KBM-7 (cell line): Measurements from ENCODE around the gene EDDM3A.

Source experiments
- DNase-seq: peaks from one replicate; pipeline ENCODE4 v3.0.0-alpha.2; 2015
- in situ Hi-C: fragments of 300-500 bp; cut with MboI; formaldehyde crosslinking; loops from 2 replicates; pipeline ENCODE4 v1.14.3; 2020; ENCODE audit warnings: low sequenced_read_pairs, low pct_unique_long_range_greater_than_20kb, mixed read lengths

Gene EDDM3A

GRCh38 chr14:20775043-20775442 is 29.4 kb downstream of the EDDM3A start:
- in situ Hi-C loops = no loop called here

GRCh38 chr14:20775901-20776300 is 30.2 kb downstream of the EDDM3A start:
- in situ Hi-C loops = no loop called here
- no peak for DNase-seq

More at GRCh38 chr14:20775043-20775442, 29.4 kb downstream of the EDDM3A start:
- no peak for DNase-seq

GRCh38 chr14:20781803-20782202 is 36.1 kb downstream of the EDDM3A start:
- in situ Hi-C loops = no loop called here
- no peak for DNase-seq

- in situ Hi-C loops = no loop called here
- DNase-seq = peak; percentile 52
These were observed 36.7 kb downstream of the EDDM3A start for GRCh38 chr14:20782280-20782890.

GRCh38 chr14:20787025-20787424 is 41.3 kb downstream of the EDDM3A start:
- in situ Hi-C loops = no loop called here
- no peak for DNase-seq

GRCh38 chr14:20789230-20789813 is 43.6 kb downstream of the EDDM3A start:
- DNase-seq = no peak
- in situ Hi-C loops = no loop called here

GRCh38 chr14:20790464-20791116 is 44.9 kb downstream of the EDDM3A start:
- no peak for DNase-seq
- in situ Hi-C loops = no loop called here

GRCh38 chr14:20791187-20791586 is 45.5 kb downstream of the EDDM3A start:
- in situ Hi-C loops = no loop called here

GRCh38 chr14:20791597-20791996 is 45.9 kb downstream of the EDDM3A start:
- DNase-seq = no peak
- in situ Hi-C loops = no loop called here

More at GRCh38 chr14:20791187-20791586, 45.5 kb downstream of the EDDM3A start:
- no peak for DNase-seq

- DNase-seq = no peak
- in situ Hi-C loops = no loop called here
These were observed 46.9 kb downstream of the EDDM3A start for GRCh38 chr14:20792556-20792955.

GRCh38 chr14:20794644-20795369 is 49.1 kb downstream of the EDDM3A start:
- no peak for DNase-seq
- in situ Hi-C loops = no loop called here

- in situ Hi-C loops = no loop called here
- no peak for DNase-seq
These were observed 51.5 kb downstream of the EDDM3A start for GRCh38 chr14:20797164-20797563.
